Umbilical cord (tissue), 2 donors: ENCODE results near the gene PKP3. TPM values are rescaled to one million over a fixed set of nuclear protein-coding genes. Genes with fewer than 3 reads are reported as not detected.

Experiments
- DNase-seq: peaks from one replicate; pipeline ENCODE4 v3.0.0-alpha.2; 2015; ENCODE audit warnings: low spot score
- total RNA-seq: library from RNA; depleted of rRNA; stranded (reverse); fragments of >200 nt; gene quantifications from one replicate; pipeline ENCODE4 v1.2.3, GENCODE V29; 2014; ENCODE audit warnings: low replicate concordance; ENCODE audit not compliant: insufficient read depth

PKP3 gene
- total RNA-seq, 1 donor from 2014 or later = 36.6 TPM

GRCh38 chr11:445765-446588 is 52.0 kb downstream of the PKP3 start:
- no peak for DNase-seq

- no peak for DNase-seq
Measured at GRCh38 chr11:446891-447290, 52.9 kb downstream of the PKP3 start.

- DNase-seq = peak; percentile 94
Measured at GRCh38 chr11:447923-448731, 54.1 kb downstream of the PKP3 start.

GRCh38 chr11:449889-450808 is 56.1 kb downstream of the PKP3 start, which contains the start of gene PTDSS2:
PTDSS2 (plus strand) TSS chr11:450279; CDS start chr11:450456, 177 bp downstream.
- peak; percentile 98 for DNase-seq

- DNase-seq = peak; percentile 64
Measured at GRCh38 chr11:450809-451451, 56.9 kb downstream of the PKP3 start.

GRCh38 chr11:451738-452137 is 57.7 kb downstream of the PKP3 start:
- no peak for DNase-seq

GRCh38 chr11:452203-452744 is 58.3 kb downstream of the PKP3 start:
- DNase-seq = no peak

GRCh38 chr11:452916-453527 is 59.0 kb downstream of the PKP3 start:
- no peak for DNase-seq

- no peak for DNase-seq
Measured at GRCh38 chr11:453564-453963, 59.6 kb downstream of the PKP3 start.

- DNase-seq = no peak
Measured at GRCh38 chr11:454043-454442, 60.0 kb downstream of the PKP3 start.

Other genes with a start within 250 kb of the PKP3 start
- not detected for gene SCGB1C1, start 201.1 kb upstream of the PKP3 start, total RNA-seq
- gene BET1L, start 186.8 kb upstream of the PKP3 start, total RNA-seq = 14.0 TPM
- gene RIC8A, start 186.5 kb upstream of the PKP3 start, total RNA-seq = 83.3 TPM
- 3.6 TPM for gene SIRT3, start 157.9 kb upstream of the PKP3 start, total RNA-seq
- gene PSMD13, start 157.2 kb upstream of the PKP3 start, total RNA-seq = 66.2 TPM
- gene NLRP6, start 115.8 kb upstream of the PKP3 start, total RNA-seq = not detected
- 9.1 TPM for gene PGGHG, start 105.1 kb upstream of the PKP3 start, total RNA-seq
- 0.96 TPM for gene IFITM5, start 94.7 kb upstream of the PKP3 start, total RNA-seq
- 5.5 TPM for gene IFITM2, start 86.4 kb upstream of the PKP3 start, total RNA-seq
- 25.3 TPM for gene IFITM1, start 80.2 kb upstream of the PKP3 start, total RNA-seq
- 47.2 TPM for gene IFITM3, start 73.3 kb upstream of the PKP3 start, total RNA-seq
- 7.2 TPM for gene B4GALNT4, start 24.7 kb upstream of the PKP3 start, total RNA-seq
- gene SIGIRR, start 20.8 kb downstream of the PKP3 start, total RNA-seq = 10.8 TPM
- gene ANO9, start 47.8 kb downstream of the PKP3 start, total RNA-seq = 5.1 TPM
- 73.4 TPM for gene PTDSS2, start 56.1 kb downstream of the PKP3 start, total RNA-seq
- gene RNH1, start 113.0 kb downstream of the PKP3 start, total RNA-seq = 132 TPM
- 46.5 TPM for gene HRAS, start 141.4 kb downstream of the PKP3 start, total RNA-seq
- gene LRRC56, start 143.3 kb downstream of the PKP3 start, total RNA-seq = not detected
- gene LMNTD2, start 166.5 kb downstream of the PKP3 start, total RNA-seq = 0.48 TPM
- gene RASSF7, start 166.8 kb downstream of the PKP3 start, total RNA-seq = 1.7 TPM
- 31.5 TPM for gene PHRF1, start 182.3 kb downstream of the PKP3 start, total RNA-seq
- 16.6 TPM for gene IRF7, start 221.7 kb downstream of the PKP3 start, total RNA-seq
- not detected for gene CDHR5, start 230.7 kb downstream of the PKP3 start, total RNA-seq
- gene SCT, start 233.0 kb downstream of the PKP3 start, total RNA-seq = not detected
- gene DRD4, start 243.1 kb downstream of the PKP3 start, total RNA-seq = not detected